Type B pancreatic cell (in vitro differentiated cells): ENCODE data around the gene PPAN. TPM values are rescaled to one million over a fixed set of nuclear protein-coding genes. Genes with fewer than 3 reads are reported as not detected.

Experiments
- DNase-seq: peaks from one replicate; pipeline ENCODE4 v3.0.0; 2021; ENCODE audit warnings: mixed read lengths; ENCODE audit not compliant: unreplicated experiment; ENCODE audit errors: extremely low spot score
- H3K27ac Mint-ChIP-seq: 2 replicates; pipeline ENCODE4 v1.8.0; 2021; ENCODE audit warnings: mild to moderate bottlenecking, mixed read lengths
- H3K27me3 Mint-ChIP-seq: 2 replicates; pipeline ENCODE4 v1.8.0; 2021; ENCODE audit warnings: mixed read lengths
- H3K36me3 Mint-ChIP-seq: 2 replicates; pipeline ENCODE4 v1.8.0; 2021; ENCODE audit warnings: mixed read lengths
- H3K4me1 Mint-ChIP-seq: one replicate; pipeline ENCODE4 v1.8.0; 2021; ENCODE audit warnings: mixed read lengths; ENCODE audit not compliant: unreplicated experiment
- H3K4me3 Mint-ChIP-seq: 2 replicates; pipeline ENCODE4 v1.8.0; 2021; ENCODE audit warnings: mild to moderate bottlenecking, mixed read lengths
- H3K9me3 Mint-ChIP-seq: 2 replicates; pipeline ENCODE4 v1.8.0; 2021; ENCODE audit warnings: mixed read lengths
- CTCF ChIP-seq: fragments of 200-600 bp; sonication (generic); conservative IDR thresholded peaks from 2 replicates; pipeline ENCODE4 v1.5.0; 2021; ENCODE audit warnings: antibody characterized with exemption, mild to moderate bottlenecking
- total RNA-seq: library from RNA; stranded (reverse); gene quantifications from 2 replicates; pipeline ENCODE4 v1.2.1, GENCODE V29; 2021; ENCODE audit warnings: low replicate concordance

PPAN gene
- total RNA-seq, 1 donor from 2014 or later, result 62.4 TPM

- no peaks in the 10 kb centered on the region for H3K4me1 Mint-ChIP-seq
Measured at GRCh38 chr19:10135551-10136334, 29.6 kb downstream of the PPAN start.

GRCh38 chr19:10136936-10137335, 30.8 kb downstream of the PPAN start:
- DNase-seq, result no peak
- Mint-ChIP-seq H3K4me1 (no peaks in the 10 kb centered on the region), H3K27ac (no peak overlapping the region), H3K9me3 (no peaks in the 10 kb centered on the region), H3K27me3 (no peaks in the 10 kb centered on the region), H3K36me3 (peaks cover 4% of the 10 kb centered on the region), H3K4me3 (no peak overlapping the region)
- no peak for TF ChIP-seq CTCF

More at GRCh38 chr19:10135551-10136334, 29.6 kb downstream of the PPAN start:
- H3K27ac Mint-ChIP-seq, result no peak overlapping the region
- H3K27me3 Mint-ChIP-seq, result no peaks in the 10 kb centered on the region
- peaks cover 4% of the 10 kb centered on the region for H3K36me3 Mint-ChIP-seq
- H3K4me3 Mint-ChIP-seq, result no peak overlapping the region
- no peaks in the 10 kb centered on the region for H3K9me3 Mint-ChIP-seq
- TF ChIP-seq CTCF, result no peak
- DNase-seq, result no peak

GRCh38 chr19:10137751-10138682, 31.9 kb downstream of the PPAN start:
- Mint-ChIP-seq H3K4me3 (no peak overlapping the region), H3K27ac (no peak overlapping the region), H3K9me3 (no peaks in the 10 kb centered on the region), H3K27me3 (no peaks in the 10 kb centered on the region), H3K4me1 (no peaks in the 10 kb centered on the region), H3K36me3 (peaks cover 5% of the 10 kb centered on the region)
- no peak for TF ChIP-seq CTCF
- no peak for DNase-seq

- Mint-ChIP-seq H3K27ac (no peak overlapping the region), H3K9me3 (no peaks in the 10 kb centered on the region), H3K27me3 (no peaks in the 10 kb centered on the region), H3K4me3 (no peak overlapping the region), H3K36me3 (peaks cover 3% of the 10 kb centered on the region), H3K4me1 (no peaks in the 10 kb centered on the region)
- no peak for TF ChIP-seq CTCF
- DNase-seq, result no peak
Measured at GRCh38 chr19:10138879-10139795, 33.0 kb downstream of the PPAN start.

GRCh38 chr19:10139952-10140351, 33.8 kb downstream of the PPAN start:
- TF ChIP-seq CTCF, result no peak
- DNase-seq, result no peak
- no peaks in the 10 kb centered on the region for H3K9me3 Mint-ChIP-seq
- H3K4me1 Mint-ChIP-seq, result no peaks in the 10 kb centered on the region
- H3K27me3 Mint-ChIP-seq, result no peaks in the 10 kb centered on the region
- H3K36me3 Mint-ChIP-seq, result peaks cover 3% of the 10 kb centered on the region
- no peak overlapping the region for H3K4me3 Mint-ChIP-seq
- no peak overlapping the region for H3K27ac Mint-ChIP-seq
